ENCODE measurements around the gene XPC.

- TF ChIP-seq CTCF (IDR thresholded peaks at IDR 0.05): no peak
- TF ChIP-seq POLR2A (IDR thresholded peaks at IDR 0.05): no peak
- peak; percentile 48 to 80 (median 68) for TF ChIP-seq POLR2AphosphoS5 (IDR thresholded peaks at IDR 0.05)
- peak in 3 of 4 donors; percentile 39 to 83 (median 47) for TF ChIP-seq EP300 (IDR thresholded peaks at IDR 0.05)
Observed at GRCh38 chr3:14144423-14145075, 33.9 kb downstream of the XPC start.
